ENCODE data around the gene RIN3. TPM values are rescaled to one million over a fixed set of nuclear protein-coding genes. Genes with fewer than 3 reads are reported as not detected.

Gene RIN3
- total RNA-seq, 1 experiment from 2014 or later = 10.9 TPM

GRCh38 chr14:92581966-92582566 is 68.5 kb downstream of the RIN3 start:
- TF ChIP-seq CTCF (IDR thresholded peaks at IDR 0.05) (no peak), REST (IDR thresholded peaks at IDR 0.05; ENCODE audit: insufficient read depth in 1 of 2, low read depth in 2 of 2, low read length in 1 of 2) (no peak), SIN3A (IDR thresholded peaks at IDR 0.05; ENCODE audit: borderline replicate concordance, insufficient read depth, low read depth, low read length) (no peak), TCF7L2 (IDR thresholded peaks at IDR 0.05; ENCODE audit: low read depth, low read length) (no peak), POLR2AphosphoS5 (IDR thresholded peaks at IDR 0.05; ENCODE audit: low read depth, low read length) (no peak)
- BruUV-seq (replicated peaks) = no TSS peak
- POLR2A ChIA-PET = no interaction called here

GRCh38 chr14:92582706-92583452 is 69.3 kb downstream of the RIN3 start:
- Histone ChIP-seq H3K36me3 (ENCODE audit: control insufficient read depth, insufficient read depth, low read length) (no peaks in the 10 kb centered on the region), H3K27ac (ENCODE audit: low read length) (no peak overlapping the region), H3K9me3 (ENCODE audit: control insufficient read depth, insufficient read depth, low read depth, low read length) (no peaks in the 10 kb centered on the region), H3K4me1 (ENCODE audit: control insufficient read depth, insufficient read depth, low read length) (no peaks in the 10 kb centered on the region), H3K27me3 (ENCODE audit: control insufficient read depth, insufficient read depth, low read length) (no peaks in the 10 kb centered on the region), H3K4me3 (ENCODE audit: low read depth in 2 of 2, low read length in 2 of 2) (no peak overlapping the region)
- no peak for TF ChIP-seq SIN3A (IDR thresholded peaks at IDR 0.05; ENCODE audit: borderline replicate concordance, insufficient read depth, low read depth, low read length)
- TF ChIP-seq POLR2AphosphoS5 (IDR thresholded peaks at IDR 0.05; ENCODE audit: low read depth, low read length) = no peak
- no peak for TF ChIP-seq TCF7L2 (IDR thresholded peaks at IDR 0.05; ENCODE audit: low read depth, low read length)
- TF ChIP-seq REST (IDR thresholded peaks at IDR 0.05; ENCODE audit: insufficient read depth in 1 of 2, low read depth in 2 of 2, low read length in 1 of 2) = no peak
- no peak for TF ChIP-seq CTCF (IDR thresholded peaks at IDR 0.05)
- no peak for ATAC-seq
- CTCF ChIA-PET = no interaction called here
- POLR2A ChIA-PET = no interaction called here
- in situ Hi-C loops (cut with HindIII; ENCODE audit: low pct_unique_long_range_greater_than_20kb, low sequenced_read_pairs) (no loop called here), intact Hi-C loops (cut with micrococcal nuclease; ENCODE audit: unreplicated experiment) (no loop called here)
- no TSS peak for BruUV-seq (replicated peaks)
- no peak for DNase-seq (ENCODE audit: low read depth, low spot score)

More at GRCh38 chr14:92581966-92582566, 68.5 kb downstream of the RIN3 start:
- in situ Hi-C loops (cut with HindIII; ENCODE audit: low pct_unique_long_range_greater_than_20kb, low sequenced_read_pairs) = no loop called here
- no peak overlapping the region for H3K27ac ChIP-seq (ENCODE audit: low read length)
- DNase-seq (ENCODE audit: low read depth, low spot score) = no peak
- ATAC-seq = no peak
- CTCF ChIA-PET = no interaction called here
- intact Hi-C loops (cut with micrococcal nuclease; ENCODE audit: unreplicated experiment) = no loop called here
- no peaks in the 10 kb centered on the region for H3K9me3 ChIP-seq (ENCODE audit: control insufficient read depth, insufficient read depth, low read depth, low read length)
- H3K36me3 ChIP-seq (ENCODE audit: control insufficient read depth, insufficient read depth, low read length) = no peaks in the 10 kb centered on the region
- H3K27me3 ChIP-seq (ENCODE audit: control insufficient read depth, insufficient read depth, low read length) = no peaks in the 10 kb centered on the region
- no peaks in the 10 kb centered on the region for H3K4me1 ChIP-seq (ENCODE audit: control insufficient read depth, insufficient read depth, low read length)
- H3K4me3 ChIP-seq (ENCODE audit: low read depth in 2 of 2, low read length in 2 of 2) = no peak overlapping the region

Measured in Panc1 (cell line).